HG03469 (cell line): ENCODE measurements around the gene TRRAP.

ENCODE experiments used
- ATAC-seq: cut with Tn5 transposase; IDR thresholded peaks from one replicate; pipeline ENCODE4 v1.9.1; 2021; ENCODE audit warnings: mild to moderate bottlenecking, moderate library complexity, moderate number of reproducible peaks; ENCODE audit not compliant: unreplicated experiment

The TRRAP gene

DNA sequence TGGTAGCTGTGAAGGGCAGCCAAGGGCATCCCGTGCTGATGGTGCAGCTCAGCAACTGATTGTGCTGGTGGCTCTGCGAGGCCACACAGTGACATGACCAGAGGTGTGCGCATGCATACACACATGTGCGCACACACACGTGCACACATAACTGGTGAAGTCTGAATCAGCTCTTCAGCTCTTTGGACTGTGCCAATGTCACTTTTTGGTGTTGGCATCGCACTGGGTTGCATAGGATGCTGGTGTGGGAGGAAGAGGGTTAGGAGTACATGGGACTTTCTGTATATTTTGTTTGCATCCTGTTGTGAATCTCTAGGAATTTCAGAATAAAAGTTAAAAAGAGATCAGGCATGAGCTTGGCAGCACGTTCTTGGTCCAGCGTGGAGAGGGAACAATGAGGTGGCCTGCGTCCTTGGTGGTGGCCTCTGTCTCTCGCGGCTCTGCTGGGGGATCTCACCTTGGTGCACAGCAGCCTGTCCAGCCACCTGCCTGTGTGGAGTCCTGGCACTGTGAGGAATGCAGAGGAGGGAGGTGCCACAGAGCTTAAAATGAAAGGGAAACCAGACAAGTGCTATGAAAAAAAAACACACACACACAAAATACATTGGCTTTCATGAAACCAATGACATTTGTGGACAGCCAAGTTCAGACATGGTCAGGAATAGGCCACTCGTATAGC lies 124.0 kb downstream of the TRRAP start:
- no peak for ATAC-seq

DNA sequence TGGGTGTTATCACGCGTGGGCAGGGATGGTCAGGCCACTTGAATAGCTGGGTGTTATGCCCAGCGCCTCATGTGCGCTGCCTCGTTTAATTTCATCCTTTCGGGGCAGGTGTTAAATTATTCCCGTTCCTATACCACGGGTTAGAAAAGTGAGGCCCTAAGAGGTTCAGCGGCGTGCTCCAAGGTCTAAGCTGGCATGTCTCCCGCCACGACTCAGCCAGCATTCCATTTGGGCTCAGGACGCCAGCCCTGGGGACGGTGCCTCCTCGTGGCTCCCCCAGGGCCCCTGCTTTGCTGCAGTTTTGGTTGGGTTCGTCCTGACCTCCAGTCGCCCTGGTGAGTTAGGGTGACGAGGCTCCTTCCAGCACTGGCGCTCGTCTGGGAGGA lies 124.5 kb downstream of the TRRAP start:
- no peak for ATAC-seq

DNA sequence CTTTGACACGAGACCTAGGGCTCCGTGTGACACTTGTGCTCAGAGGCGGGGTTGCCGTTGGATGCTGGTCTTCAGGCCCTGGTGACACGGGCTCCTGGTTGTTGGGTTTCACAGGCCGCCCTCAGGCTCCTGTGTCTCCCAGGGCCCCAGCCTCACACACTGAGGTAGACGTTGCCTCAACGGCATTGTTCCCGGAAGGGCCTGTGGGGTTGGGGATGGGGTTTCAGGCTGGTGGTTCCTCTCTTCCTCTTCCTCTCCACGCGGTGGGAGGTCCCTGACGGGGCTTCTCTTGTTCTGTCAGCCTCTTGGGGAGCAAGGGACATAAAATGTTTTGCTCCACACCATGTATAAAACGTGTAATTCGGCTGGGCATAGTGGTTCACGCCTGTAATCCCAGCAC lies 125.1 kb downstream of the TRRAP start:
- no peak for ATAC-seq

DNA sequence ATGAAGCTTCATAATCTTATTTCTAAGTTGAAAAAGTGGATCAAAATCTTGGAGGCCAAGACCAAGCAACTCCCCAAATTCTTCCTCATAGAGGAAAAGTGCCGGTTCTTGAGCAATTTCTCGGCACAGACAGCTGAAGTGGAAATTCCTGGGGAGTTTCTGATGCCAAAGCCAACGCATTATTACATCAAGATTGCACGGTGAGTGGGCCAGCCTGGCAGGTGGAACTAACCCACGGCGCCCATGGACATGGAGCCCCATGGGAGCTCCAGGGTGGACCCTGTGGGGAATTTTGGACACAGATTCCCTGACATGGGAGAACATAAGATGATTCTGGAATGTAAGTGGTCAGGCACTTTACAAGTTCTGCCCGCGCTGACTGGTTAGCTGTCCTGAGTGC lies 125.9 kb downstream of the TRRAP start:
- no peak for ATAC-seq

- ATAC-seq = no peak
Observed at GRCh38 chr7:99004781-99005500, 126.6 kb downstream of the TRRAP start.

GRCh38 chr7:99005776-99006175 lies 127.4 kb downstream of the TRRAP start:
- ATAC-seq = no peak

DNA sequence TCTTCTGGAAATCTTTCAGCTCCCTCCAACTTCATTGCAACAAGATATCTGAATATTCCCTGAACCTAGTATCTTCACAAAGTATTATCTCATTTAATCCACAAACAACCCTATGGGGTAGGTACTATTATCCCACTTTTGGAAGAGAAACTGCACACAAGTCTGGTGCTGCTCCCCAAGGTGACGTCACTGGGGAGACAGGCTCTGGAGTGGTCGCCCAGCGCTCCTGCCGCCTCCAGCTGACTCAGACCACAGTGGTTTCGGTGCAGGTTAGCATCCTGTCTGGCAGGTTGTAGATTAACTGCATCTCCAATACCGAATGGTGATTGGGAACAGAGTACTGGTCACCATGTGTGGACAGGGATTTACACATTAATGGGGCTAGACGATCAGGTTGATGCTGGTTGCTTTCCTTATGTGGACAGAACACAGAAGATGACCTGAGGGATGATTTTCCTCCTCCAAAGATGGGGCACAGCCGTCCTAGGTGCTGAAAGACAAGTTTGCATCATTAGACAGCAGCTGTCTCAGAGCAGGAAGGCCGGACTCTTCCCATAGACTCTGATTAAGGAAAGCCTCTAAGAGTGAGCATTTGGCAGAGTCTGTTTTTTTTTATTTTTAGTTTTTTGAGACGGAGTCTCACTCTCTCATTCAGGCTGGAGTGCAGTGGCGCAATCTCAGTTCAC lies 128.6 kb downstream of the TRRAP start:
- ATAC-seq = no peak

DNA sequence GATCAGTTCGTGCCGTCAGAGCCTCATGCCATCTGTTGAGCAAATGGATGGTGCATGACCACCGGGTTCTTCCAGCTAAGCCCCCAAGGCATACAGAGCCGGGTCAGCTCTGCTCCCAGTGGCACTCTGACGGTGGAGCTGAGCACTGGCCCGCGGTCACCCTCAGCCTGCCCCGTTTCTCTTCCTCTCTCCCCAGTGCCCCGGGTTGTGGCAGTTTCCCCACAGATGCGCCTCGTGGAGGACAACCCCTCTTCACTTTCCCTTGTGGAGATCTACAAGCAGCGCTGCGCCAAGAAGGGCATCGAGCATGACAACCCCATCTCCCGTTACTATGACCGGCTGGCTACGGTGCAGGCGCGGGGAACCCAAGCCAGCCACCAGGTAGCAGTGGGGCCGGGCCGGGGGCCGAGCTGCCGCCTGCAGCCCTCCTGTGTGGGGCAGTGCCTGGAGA lies 129.9 kb downstream of the TRRAP start:
- ATAC-seq = no peak

- ATAC-seq = no peak
Observed at GRCh38 chr7:99008921-99009530, 130.7 kb downstream of the TRRAP start.

DNA sequence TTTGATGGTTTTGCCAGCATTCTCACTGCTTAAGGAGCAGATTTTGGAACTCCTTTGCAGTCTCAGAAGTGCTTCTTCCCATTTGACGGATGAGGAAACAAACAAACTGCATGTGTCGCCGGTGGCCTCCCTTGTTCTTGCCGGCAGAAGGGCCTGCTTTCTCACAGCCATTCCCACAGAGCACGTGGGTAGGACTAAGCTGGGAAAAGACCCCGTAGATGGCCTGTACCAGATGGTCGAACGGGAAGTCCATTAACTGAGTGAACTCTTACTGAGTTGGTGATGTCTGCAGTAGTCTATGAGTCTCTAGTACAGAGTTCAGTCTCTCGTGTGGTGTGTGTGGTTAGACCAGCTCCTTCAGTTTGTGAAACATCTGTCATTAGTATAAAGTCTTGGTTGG lies 131.9 kb downstream of the TRRAP start:
- no peak for ATAC-seq

DNA sequence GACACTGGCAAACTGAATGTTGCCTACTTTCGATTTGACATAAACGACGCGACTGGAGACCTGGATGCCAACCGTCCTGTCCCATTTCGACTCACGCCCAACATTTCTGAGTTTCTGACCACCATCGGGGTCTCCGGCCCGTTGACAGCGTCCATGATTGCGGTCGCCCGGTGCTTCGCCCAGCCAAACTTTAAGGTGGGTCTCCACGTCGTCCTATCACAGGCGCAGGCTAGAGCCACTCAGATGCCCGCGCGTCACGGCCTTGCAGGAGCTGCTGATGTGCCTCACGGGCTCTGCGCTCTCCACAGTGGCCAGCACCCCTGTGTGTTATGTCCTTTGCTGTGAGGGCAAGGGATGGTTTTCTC lies 133.0 kb downstream of the TRRAP start:
- no peak for ATAC-seq

DNA sequence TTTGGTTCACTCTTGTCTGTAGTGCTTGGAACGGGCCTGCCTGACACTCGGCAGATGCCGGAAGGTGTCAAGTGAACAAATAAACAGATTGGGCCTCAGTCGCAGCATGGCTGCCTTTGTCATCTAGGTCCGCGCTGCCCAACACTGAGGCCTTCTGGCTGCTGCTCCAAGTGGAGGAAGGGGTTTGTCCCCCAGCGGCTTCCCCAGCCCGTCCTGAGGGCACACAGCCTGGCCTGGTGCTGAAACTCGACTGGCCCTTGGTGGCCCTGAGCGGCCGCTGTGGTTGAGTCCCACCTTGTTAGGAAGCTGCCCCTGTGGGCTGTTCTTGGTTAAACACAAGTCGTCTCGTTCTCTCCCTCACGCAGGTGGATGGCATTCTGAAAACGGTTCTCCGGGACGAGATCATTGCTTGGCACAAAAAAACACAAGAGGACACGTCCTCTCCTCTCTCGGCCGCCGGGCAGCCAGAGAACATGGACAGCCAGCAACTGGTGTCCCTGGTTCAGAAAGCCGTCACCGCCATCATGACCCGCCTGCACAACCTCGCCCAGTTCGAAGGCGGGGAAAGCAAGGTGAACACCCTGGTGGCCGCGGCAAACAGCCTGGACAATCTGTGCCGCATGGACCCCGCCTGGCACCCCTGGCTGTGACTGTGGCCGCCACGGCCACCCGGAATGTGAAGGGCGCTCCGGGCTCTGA lies 133.5 kb downstream of the TRRAP start:
- no peak for ATAC-seq

DNA sequence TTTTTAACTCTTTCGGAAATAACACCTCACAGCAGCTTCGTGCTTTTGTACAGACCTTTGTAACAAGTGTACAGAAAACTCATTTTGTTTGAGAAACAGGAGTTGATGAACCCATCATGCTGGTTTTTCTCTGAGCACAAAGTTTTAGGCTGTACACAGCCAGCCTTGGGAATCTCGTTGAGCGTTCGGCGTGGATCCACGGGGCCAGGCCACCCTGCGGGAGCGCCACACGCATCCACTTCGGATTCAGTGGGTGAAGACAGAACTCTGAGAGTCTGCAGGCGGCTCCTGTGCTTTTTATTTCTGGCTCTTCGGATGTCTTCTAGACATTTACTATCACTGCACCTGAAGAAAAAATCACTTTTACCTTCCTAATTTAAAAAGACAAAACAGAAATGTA lies 134.4 kb downstream of the TRRAP start:
- ATAC-seq = no peak

- ATAC-seq = no peak
Observed at GRCh38 chr7:99013266-99014112, 135.2 kb downstream of the TRRAP start.

DNA sequence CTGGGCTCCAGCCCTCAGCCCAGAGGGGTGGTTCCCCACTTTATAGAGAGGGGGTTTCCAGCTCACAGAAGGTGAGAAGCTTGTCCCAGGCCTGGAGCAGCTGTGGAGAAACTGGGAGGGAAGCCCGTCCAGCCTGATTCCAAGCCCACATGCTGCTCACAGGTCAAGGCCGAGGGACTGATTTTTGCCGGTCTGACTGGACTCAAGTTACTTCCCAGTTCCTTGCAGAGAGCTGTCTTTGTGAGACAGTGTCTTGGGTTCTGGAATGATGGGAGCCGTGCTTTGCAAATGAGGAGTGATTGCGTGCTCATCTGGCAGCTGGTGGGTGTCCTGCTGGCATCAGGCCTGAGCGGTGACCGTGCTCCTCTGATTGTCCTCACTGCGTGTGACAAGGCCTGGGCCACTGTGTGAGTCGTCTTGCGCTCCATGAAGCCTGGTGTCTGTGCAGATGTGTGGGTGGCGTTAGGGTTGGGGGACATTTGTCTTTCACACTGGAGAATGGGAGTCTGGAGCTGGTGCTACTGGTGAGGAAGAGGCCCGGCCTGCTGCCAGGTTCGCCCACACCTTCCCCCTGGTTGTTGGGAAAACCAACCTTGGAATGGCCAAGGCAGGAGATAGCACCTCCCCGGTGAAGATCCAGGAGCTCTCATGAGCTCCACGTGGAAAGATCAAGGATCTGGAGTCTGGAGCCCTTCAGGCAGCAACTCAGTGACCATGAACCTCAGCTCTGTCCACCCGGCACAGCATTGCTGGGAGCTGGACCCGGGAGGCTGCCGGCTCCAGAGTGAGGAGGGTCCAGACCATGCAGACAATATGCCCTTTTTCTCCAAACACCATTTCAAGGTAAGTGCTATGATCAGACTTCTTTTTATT lies 136.0 kb downstream of the TRRAP start:
- ATAC-seq = no peak

GRCh38 chr7:99016196-99016595 lies 137.9 kb downstream of the TRRAP start:
- ATAC-seq = no peak

DNA sequence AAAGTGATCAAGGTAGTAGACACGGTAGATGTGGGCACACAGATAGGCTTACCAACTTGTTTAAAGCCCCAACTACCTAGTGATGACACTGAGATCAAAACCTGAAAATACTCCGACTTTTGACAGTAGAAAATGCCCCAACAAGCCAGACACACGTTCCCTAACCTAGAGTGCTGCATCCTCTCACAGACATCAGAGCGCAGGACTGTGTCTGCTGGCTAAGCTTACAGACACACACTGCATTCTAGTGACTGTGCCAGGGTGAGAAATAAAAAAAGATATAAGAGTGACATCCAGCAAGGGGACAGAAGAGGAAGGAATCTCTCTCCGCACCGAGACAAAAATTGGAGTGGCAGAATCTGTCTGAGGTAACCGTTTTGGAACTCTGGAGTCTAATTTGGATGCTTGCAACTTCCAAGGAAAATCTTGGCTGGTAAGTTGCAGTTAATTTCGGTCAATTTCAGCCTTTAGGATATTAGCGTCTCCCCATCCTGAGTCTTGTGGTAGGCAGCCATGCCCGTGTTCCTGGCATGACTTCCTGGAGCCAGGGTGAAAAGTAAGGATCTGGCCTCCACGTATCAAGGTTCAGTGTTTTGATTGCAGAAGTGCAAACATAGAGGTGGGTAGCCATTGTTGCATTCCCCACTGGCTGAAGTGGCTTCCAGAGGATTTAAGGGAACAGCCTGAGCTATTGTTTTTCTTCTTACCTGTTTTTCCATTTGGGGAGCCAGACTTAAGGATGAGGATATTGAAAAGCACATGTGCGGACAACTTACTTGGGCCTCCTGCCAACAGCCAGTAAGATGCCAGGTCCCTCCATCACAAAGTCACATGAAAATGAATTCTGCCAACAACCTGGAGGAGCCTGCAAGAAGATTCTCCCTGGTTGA lies 141.4 kb downstream of the TRRAP start:
- ATAC-seq = no peak

DNA sequence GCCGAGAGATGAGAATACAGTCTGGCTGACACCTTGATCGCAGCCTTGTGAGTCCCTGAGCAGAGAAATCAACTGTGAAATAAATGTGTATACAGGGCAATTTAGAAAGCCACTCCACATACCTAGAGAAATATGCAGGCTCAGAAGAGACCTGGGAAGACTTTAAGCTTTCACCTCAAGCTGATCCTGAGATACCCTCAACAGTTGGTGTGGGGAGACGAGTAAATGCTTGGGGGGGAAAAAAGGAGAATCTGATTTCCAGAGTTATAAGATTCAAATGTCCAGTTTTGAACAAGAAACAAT lies 142.0 kb downstream of the TRRAP start:
- ATAC-seq = no peak
